Upper lobe of right lung (tissue), 1 donor: ENCODE results near the gene NOD1. TPM values are rescaled to one million over a fixed set of nuclear protein-coding genes. Genes with fewer than 3 reads are reported as not detected.

Source experiments
- ATAC-seq: fragments of 200-7000 bp; cut with Tn5 transposase; one replicate; pipeline ENCODE4 v1.9.1; 2020; ENCODE audit warnings: mild to moderate bottlenecking, moderate library complexity
- DNase-seq: peaks from one replicate; pipeline ENCODE4 v3.0.0-alpha.2; 2020
- H3K27ac ChIP-seq: fragments of 200-600 bp; one replicate; pipeline ENCODE4 v1.8.0; 2022
- H3K27me3 ChIP-seq: fragments of 200-600 bp; one replicate; pipeline ENCODE4 v1.8.0; 2022; ENCODE audit warnings: mild to moderate bottlenecking
- H3K36me3 ChIP-seq: fragments of 200-600 bp; one replicate; pipeline ENCODE4 v1.8.0; 2022
- H3K4me1 ChIP-seq: fragments of 200-600 bp; one replicate; pipeline ENCODE4 v1.8.0; 2022
- H3K4me3 ChIP-seq: fragments of 200-600 bp; one replicate; pipeline ENCODE4 v1.8.0; 2022; ENCODE audit warnings: mild to moderate bottlenecking
- H3K9me3 ChIP-seq: fragments of 200-600 bp; one replicate; pipeline ENCODE4 v1.8.0; 2022
- CTCF ChIP-seq: fragments of 200-600 bp; IDR thresholded peaks from one replicate; pipeline ENCODE4 v1.8.0; 2022; ENCODE audit warnings: antibody characterized with exemption
- intact Hi-C: fragments of 100-400 bp; cut with DNase I; formaldehyde crosslinking; loops from one replicate; pipeline ENCODE4 v1.11.0; 2022
- total RNA-seq: library from RNA; stranded (reverse); fragmentation: NEBNext Ultra II Directional; extraction: Animal tissue kit (Norgen Biotek cat#: 25700); gene quantifications from one replicate; pipeline ENCODE4 v1.2.1, GENCODE V29; 2021
- donor health status: DM: no; HTN: yes; CAD: no; lungs with severe emphysema.

NOD1 gene
- total RNA-seq, 1 donor from 2014 or later, result 43.5 TPM

GRCh38 chr7:30459591-30460245, 18.9 kb downstream of the NOD1 start:
- peak overlapping the region; percentile 13 for H3K27ac ChIP-seq
- H3K36me3 ChIP-seq, result peaks cover 48% of the 10 kb centered on the region
- H3K9me3 ChIP-seq, result no peaks in the 10 kb centered on the region
- intact Hi-C loops, result no loop called here
- TF ChIP-seq CTCF, result no peak
- peaks cover 31% of the 10 kb centered on the region for H3K4me1 ChIP-seq
- DNase-seq, result no peak
- H3K27me3 ChIP-seq, result no peaks in the 10 kb centered on the region
- ATAC-seq, result peak; percentile 51
- H3K4me3 ChIP-seq, result no peak overlapping the region

- TF ChIP-seq CTCF, result no peak
- ATAC-seq (no peak), DNase-seq (no peak)
- intact Hi-C loops, result no loop called here
- peaks cover 62% of the 10 kb centered on the region for H3K36me3 ChIP-seq
- H3K9me3 ChIP-seq, result no peaks in the 10 kb centered on the region
- peaks cover 18% of the 10 kb centered on the region for H3K4me1 ChIP-seq
- H3K4me3 ChIP-seq, result no peak overlapping the region
- H3K27me3 ChIP-seq, result no peaks in the 10 kb centered on the region
- no peak overlapping the region for H3K27ac ChIP-seq
Measured at GRCh38 chr7:30458311-30458710, 20.3 kb downstream of the NOD1 start.

- TF ChIP-seq CTCF, result no peak
- Histone ChIP-seq H3K4me1 (peaks cover 7% of the 10 kb centered on the region), H3K36me3 (peaks cover 99% of the 10 kb centered on the region), H3K4me3 (no peak overlapping the region), H3K27me3 (no peaks in the 10 kb centered on the region), H3K9me3 (no peaks in the 10 kb centered on the region), H3K27ac (no peak overlapping the region)
- ATAC-seq, result no peak
- intact Hi-C loops, result no loop called here
- DNase-seq, result no peak
Measured at GRCh38 chr7:30453921-30454320, 24.7 kb downstream of the NOD1 start.

GRCh38 chr7:30453016-30453415, 25.6 kb downstream of the NOD1 start:
- peaks cover 8% of the 10 kb centered on the region for H3K4me1 ChIP-seq
- no peaks in the 10 kb centered on the region for H3K9me3 ChIP-seq
- no peak overlapping the region for H3K27ac ChIP-seq
- DNase-seq (no peak), ATAC-seq (no peak)
- no peak for TF ChIP-seq CTCF
- H3K27me3 ChIP-seq, result no peaks in the 10 kb centered on the region
- H3K4me3 ChIP-seq, result no peak overlapping the region
- intact Hi-C loops, result no loop called here
- H3K36me3 ChIP-seq, result peaks cover 98% of the 10 kb centered on the region

- no peak for TF ChIP-seq CTCF
- intact Hi-C loops, result no loop called here
- Histone ChIP-seq H3K27ac (no peak overlapping the region), H3K4me1 (peaks cover 8% of the 10 kb centered on the region), H3K27me3 (no peaks in the 10 kb centered on the region), H3K4me3 (no peak overlapping the region), H3K9me3 (no peaks in the 10 kb centered on the region), H3K36me3 (peaks cover 99% of the 10 kb centered on the region)
- no peak for DNase-seq
- ATAC-seq, result peak; percentile 19
Measured at GRCh38 chr7:30452280-30452930, 26.2 kb downstream of the NOD1 start.
